Ramos (cell line): ENCODE measurements around the gene ARAP1.

Experiments used
- in situ Hi-C: fragments of 300-500 bp; cut with MboI; formaldehyde crosslinking; loops from one replicate; pipeline ENCODE4 v1.14.3; 2022; ENCODE audit warnings: low sequenced_read_pairs; ENCODE audit not compliant: unreplicated experiment

Gene ARAP1

DNA sequence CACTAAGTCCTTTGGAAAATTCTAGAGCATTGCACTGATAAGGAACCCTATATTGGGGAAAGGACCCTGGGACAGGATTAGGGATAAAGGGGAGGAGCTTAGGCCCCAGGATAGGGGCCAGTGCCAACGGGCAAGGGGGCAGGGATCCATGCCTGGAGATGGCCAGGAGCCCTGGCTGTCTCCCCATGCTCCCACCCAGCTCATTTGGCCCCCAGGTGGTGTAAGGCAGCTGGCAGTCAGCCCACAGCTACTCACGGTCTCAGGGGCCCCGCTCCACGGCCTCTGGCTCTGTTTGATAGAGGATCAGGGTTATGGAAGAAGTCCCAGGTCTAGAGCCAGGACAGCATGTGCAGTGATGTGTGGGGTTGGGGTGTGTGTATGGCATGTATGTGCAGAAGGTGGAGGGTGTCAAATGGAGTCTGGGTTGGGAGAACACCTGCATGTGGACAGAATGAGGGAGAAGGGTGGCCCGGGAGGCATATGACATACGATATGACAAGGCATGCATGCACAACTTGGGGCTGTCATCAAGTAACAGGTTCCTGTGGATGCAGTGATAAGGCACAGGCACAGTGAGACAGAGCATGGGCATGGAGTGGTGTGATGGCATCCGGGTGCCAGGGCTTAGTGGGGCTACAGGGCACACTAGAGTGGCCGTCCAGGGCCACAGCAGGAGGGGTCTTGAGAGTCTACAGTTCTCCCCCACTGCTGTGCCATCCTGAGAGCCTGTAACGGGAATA lies 59.5 kb downstream of the ARAP1 start:
- in situ Hi-C loops: no loop called here

DNA sequence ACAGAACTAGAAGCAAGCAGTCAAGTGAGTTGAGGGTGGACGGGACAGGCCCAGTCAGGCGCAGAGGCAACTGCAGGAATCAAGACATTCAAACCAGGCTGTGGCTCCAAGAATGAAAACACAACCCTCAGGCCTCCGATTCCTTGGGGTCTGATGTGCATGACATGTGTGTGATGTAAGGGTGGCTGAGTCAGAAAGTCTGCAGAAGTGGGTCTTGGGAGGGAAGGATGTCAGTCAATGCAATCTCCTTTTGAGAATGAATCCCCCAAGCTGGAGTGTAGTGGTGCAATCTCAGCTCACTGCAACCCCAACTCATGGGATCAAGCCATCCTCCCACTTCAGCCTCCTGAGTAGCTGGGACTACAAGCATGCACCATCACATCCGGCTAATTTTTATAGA lies 62.0 kb downstream of the ARAP1 start:
- in situ Hi-C loops: no loop called here

DNA sequence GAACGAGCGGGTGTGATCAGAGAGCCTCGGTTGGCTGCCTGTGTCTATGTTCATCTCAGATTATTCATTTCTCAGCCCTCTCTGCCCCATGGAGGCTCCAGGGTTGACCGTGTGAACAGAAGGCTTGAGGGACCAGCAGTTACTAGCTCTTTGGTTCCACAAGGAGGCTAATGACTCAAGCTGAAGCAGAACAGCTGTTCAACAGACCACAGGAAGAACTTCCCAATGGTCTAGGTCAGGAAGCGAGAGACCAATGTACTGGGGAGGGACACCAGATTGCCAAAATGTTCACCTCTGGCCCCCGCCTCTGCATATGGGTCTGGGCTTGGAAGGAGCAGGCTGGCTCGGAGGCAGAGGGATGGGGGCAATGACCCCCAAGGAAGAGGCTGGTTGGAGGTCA lies 63.3 kb downstream of the ARAP1 start:
- in situ Hi-C loops: no loop called here

DNA sequence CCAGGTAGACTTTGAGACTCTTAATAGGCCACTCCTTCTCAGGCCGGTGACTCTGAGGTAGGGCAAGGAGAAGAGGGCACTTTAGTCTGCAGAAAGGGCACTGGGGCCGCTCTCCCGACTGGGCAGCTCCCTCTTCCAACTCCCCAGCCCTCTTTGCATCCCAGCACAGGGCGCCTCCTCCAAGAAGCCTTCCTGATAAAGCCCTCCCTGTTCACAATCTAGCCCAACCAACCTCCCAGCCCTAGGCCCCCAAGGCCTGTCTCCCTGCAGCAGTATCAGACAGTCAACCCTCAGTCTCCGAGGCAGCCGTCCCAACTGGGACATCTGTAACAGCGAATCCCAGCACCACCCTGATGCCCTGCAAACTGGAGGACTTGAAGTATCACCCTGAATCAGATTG lies 63.7 kb downstream of the ARAP1 start:
- in situ Hi-C loops: no loop called here

DNA sequence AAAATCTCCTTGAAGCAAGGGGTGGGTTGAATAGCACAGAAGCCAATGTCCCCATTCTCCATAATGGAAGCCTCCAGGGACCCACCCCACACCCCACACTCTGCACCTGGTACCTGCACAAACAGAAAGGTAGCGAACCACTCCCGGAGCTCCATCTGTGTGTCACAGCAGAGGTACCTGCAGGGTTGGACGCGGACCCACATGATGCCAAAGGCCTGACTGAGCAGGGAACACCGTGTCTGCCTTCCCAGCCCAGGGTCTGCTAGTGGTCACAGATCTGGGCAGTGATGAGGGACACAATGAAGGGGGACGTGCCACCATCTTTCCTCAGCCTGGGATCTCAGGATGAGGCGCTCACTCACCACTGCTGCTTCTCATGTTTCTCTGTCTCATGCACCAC lies 64.9 kb downstream of the ARAP1 start:
- in situ Hi-C loops: no loop called here

DNA sequence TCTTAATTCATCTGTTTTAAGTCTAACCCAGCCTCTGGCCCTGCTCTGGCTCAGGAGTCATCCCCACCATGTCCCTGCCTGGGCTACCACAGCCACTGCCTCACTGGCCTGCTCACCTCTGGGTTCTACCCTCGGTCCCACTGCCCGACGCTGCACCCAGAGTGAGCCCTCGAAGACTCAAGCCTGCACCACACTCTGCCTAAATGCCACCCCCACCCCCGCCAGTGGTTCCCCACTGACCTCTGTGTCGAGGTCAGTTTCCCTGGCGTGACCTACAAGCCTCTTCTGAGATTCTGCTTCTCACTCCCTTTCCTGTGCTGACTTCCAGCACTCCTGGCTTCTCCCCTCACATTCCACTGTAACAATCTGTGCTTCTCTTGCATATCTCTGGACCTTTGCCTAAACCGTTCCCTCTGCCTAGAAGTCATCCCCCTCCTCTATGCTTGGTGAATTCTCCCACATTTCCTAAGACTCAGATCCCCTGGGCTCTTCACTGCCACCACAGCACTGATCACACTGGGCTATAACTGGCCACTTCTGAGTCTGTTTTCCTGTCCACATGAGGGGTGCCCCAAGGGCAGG lies 65.5 kb downstream of the ARAP1 start:
- in situ Hi-C loops: no loop called here

DNA sequence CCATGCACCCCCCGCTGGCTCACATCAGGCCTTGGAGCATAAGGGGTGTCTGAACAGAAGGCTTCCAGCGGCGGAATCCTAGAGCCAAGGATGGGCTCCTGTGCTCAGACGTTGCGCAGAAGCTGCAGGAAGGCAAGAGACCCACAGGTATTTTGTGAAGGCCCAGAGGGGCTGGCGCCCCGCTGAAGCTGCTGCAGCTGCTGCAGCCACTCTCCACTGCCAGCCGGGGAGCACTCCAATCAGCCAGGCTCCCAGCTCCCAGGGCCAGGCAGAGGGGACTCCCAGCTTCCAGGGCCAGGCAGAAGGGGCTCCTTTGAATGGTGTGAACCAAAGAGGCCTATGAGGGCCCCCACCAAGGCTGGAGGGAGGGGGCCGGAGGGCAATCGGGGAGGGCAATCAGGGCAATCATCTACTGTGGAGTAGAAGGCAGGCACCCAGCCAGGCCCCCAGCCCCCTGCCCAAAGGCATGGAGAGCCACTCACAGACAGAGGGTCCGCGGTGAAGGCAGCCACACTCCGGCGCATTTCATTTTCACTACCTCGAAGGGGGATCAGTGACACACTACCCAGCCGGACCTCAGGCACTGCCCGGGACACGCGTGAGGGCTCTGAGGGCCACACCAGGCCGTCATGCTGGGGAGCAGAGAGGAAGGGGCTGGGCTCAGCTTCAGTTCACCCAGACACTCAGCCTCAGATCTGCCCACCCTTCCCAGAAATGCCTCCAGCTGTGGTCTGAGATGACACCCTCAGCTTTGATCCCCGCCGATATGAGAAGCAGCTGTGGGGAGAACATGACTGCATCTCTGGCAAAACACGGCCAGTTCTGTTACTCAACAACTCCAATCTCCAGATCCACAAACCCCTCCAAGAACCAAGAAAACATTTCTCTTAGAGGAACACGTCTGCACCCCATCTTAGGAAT lies 66.4 kb downstream of the ARAP1 start:
- in situ Hi-C loops: no loop called here

DNA sequence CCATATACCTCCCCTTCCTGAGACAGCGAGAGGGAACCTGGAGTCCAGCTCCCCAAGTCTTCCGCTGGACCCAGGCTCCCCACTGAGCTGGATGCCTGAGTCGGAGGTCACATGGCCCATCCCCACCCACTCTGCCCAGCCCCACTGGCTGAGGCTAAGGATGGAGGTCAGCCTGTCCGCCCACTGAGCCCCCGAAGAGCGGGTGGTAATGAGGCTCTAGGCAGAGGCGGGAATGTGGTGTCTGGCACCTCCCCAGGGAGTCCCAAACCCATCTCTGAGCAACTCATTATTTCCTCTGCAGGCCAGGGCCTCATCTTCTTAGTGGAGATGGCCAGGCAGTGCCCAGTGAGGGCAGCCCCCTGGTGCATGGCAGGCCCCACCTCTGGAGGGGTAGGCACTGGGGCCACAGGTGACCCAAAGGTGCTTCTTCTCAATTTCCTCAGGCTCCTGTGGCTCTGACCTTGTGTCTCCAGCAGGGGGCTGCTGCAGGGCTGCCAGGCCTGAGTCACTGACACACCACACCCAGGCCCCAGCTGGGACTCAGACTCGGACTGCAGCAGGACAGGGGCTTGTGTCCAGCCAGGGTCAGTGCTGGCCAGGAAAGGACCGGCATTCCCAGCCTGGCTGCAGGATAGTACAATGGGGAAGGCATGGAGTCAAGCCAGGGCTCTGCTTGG lies 67.8 kb downstream of the ARAP1 start:
- in situ Hi-C loops: no loop called here

DNA sequence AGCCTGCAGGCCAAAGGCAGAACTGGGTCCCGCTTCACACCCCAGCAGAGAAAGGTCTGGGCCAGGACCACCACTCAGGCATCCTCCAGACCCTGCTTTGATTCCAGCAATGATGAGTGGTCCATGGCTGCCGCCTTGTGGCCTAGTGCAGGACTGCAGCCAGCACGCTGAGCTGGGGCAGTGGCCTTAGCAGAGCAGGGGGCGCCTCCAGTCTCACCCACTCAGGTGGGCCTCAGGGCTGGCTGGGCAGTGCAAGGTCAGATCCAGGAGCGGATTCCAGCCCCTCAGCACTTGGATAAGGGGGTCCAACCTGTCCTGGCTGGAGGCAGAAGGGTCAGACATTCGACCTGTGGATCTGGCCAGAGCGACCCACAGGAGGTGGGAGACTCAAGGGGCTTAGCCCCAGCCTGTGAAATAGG lies 68.4 kb downstream of the ARAP1 start:
- in situ Hi-C loops: no loop called here

DNA sequence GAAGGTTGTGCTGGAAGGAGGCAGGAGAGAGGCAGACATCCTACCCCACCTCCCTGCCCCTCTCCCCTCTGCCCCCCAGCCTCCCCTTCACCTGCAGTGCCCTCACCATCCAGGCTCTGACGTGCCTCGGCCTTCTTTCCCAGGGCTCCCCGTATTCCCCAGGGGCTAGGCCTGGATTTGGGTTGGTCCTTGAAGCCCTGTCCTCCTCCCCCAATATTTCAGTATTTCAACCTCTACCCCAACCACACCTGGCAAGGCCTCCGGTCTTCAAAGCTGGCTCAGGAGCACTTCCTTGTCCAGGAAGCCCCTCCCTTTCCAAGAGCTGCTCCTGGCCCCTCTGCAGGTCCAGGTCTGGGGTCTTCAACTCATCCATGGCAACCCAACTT lies 69.4 kb downstream of the ARAP1 start:
- in situ Hi-C loops: no loop called here

DNA sequence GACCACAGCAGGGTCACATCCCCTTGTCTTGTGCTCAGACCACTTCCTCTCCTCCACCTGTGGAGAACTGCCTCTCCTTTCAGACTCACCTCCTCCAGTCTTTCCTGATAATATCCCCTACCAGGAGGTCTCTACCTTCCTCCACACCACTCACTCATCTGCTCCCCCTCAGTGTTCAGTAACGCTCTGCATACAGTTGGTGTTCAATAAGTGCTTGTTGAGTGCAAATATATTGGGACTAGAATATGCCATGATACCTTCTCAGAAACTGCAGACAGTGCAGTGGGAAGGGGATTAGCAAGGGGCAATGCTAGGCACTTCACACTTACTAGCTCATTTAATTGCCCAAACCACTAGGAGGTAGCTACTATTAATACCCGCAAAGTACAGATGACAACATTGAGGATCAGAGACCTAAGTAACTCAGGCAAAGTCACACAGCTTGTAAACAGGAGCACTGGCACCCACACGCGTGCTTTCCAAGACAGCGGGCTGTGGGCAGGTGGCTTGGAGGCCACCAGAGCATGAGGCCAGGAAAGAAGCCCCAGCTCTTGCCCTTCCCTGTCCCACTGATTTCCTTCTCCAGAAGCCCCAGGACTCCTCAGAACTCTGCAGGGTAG lies 69.9 kb downstream of the ARAP1 start:
- in situ Hi-C loops: no loop called here

DNA sequence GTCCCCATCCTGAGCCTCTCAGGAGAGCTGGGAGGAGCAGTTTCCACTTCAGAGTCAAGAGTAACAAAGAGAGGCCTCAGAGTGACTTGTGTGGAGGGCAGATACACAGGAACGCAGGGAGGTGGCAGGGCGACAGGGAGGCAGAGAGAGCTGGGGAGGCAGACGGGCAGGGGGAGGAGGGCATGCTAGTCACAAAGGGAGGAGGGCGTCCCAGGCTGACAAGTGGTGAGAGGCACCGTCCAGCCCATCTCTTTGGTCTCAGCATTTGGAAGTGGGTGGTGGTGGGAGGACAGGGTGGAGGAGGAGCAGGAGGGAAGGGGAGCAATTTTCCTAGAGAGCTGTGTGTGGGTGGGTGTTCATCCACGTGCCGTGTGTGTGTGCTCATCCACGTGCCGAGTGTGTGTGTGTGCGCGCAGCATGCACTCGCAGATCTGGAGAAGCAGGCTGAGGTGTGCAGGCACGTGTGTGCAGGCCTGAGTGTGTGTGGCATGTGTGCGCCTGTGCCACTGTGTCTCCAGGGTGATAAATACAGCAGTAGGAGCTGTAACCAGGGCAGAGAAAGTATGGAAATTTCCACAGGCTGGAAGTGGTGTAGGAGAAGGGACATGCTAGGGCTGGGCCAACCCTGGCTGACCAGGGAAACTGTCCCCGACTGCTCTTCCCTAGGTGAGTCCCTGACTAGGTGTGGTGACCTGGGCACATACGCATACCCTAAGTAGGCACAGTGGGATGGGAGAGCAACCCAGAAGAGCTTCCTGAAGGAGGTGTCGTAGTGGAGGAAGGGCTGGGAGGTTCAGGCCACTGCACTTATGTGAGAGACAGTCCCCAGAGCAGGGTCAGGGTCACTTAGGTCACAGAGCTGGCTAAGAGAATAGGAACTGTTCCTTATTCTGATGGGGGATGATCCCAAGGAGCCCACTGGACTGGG lies 70.7 kb downstream of the ARAP1 start:
- in situ Hi-C loops: no loop called here

DNA sequence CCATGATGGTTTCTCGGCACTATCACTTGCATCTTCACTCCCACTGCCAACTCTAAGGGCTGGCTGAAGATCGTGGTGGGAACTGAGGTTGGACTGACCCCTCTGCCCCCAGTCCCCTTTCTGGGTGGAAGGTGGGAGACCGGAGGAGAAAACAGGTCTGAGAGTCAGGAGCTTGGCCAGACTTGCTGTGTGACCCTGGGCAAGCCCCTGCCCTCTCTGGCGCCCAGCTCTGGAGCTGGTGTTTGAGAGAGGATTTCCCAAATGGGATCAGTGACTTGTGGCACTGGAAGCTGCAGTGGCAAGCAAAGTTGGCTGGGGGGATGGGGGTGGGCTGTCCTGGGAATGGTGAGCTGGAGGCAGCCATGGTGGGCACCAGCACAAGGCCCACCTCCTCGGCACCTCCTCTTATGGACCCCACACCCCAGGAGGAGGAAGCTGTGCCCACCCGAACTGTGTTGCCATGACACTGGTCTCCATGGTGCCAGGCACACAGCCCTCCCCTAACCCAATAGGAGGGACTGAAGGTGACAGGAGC lies 71.5 kb downstream of the ARAP1 start:
- in situ Hi-C loops: no loop called here

DNA sequence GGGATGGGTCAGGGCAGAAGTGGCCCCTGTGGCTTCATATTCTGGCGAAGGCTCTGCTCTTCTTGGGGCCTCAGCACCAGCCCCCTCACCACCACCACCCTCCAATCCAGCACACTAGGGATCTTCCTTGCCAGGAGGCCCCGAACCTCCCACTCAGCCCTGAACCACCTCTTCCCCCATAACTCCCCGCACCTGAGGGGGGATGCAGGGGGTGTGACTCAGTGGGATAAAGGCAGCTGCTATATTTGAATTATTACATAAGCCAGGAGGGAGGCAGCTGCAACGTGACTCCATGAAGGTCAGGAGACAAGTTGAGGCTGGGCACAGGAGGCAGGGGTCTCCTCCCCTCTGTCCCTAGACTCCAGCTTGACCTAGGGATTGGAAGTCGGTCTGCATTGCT lies 72.3 kb downstream of the ARAP1 start:
- in situ Hi-C loops: no loop called here

DNA sequence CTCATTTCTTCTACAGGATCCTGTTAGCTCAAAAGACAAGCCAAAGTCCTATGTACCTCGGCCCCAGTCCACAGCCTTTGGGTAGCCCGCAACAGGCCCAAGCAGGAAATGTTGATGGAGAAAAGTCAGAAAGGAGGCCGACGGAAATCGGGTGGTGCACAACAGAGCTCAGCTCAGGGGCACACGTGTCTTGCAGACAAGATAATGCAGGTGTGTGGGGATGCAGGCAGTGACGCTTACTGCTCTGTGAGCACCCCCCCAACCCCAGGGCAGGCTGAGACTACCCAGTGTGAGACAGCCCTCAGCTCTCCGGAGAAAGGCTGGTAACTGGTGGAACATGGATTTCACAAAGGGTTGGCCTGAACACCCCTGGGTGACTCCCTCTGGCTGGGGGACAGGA lies 73.7 kb downstream of the ARAP1 start:
- in situ Hi-C loops: no loop called here

DNA sequence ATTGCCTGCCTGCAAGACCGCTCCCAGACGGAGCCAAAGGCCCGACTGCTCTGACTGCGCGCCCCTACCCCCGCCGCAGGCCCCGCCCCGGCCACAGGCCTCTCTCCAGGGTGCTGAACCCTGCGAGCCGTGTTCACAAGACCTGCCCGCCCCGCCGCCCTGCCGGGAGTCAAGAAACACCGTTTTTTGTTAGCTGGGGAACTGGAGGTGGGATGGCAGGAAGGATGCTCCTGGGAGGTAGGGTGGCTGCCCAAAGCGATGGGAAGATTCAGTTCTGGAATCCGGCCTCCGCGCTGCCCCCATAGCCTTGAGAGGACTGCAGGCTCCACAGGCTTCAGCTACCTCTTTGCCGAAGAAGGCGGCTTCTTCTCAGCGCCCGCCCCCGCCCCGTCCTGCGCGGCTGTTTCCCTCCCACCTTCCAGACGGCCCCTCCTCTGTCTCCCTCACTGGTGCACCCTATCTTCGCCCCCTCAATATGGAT lies 75.3 kb downstream of the ARAP1 start:
- in situ Hi-C loops: no loop called here

DNA sequence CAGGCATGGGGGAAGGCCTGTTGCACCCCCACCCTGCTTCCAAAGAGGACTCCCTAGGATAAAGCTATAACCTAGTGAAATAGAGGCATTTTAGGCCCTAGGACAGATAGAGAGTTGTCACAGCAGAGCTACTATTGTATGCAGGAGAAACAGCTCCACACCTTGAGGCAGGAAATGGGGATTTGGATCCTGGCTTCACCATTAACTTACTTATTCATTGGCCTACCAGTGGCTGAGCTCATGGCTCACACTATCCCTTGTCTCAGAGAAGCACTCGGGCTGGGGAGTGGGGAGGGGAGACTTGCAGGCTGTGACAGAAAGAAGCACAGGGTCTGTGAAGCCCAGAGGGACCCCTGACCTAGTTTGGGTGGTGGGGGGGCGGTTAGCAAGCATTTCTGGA lies 77.0 kb downstream of the ARAP1 start:
- in situ Hi-C loops: no loop called here

DNA sequence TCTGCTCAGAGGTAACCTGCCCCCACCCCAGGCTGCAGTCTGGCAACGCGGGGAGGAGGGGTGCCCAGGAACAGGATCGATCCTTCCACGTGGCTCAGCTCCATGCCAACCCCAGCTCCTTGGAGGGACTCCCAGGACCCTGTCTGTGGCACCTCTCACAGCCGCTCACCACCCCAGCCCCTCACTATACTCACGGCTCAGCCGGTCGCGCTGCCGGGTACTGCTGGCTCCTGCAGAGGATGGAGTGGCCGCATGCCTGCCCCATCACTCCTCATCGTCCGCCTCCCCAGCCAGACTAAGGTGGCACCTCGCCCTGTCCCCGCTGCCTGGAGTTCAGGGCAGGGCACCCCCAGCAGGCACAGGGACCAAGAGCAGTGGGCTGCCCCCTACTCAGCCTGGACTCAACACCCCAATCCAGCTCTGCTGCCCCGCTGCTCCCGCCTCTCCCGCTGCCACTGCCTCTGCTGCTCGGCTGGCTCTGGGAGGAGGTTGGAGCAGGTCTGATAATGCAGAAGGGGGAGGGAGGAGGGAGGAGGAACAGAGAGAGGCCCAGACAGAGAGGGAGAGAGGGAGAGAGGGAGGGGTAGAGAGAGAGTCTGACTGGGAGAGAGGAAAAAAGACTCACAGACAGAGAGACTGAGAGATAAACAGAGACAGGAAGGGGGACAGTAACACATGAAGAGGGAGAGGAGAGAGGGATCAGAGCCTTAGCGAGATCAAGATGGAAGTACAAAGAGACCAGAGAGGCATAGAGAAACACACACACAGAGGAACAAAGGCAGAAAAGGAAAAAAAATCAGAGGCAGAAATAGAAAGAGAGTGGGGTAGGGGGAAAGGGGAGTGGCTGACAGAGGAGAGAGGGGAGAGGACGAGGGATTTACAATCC lies 78.0 kb downstream of the ARAP1 start, which contains the start of gene PDE2A:
TSS of gene PDE2A (minus strand) at position 480 of the 886 bp plus-strand sequence. CDS start at position 265, 215 bp downstream.
- in situ Hi-C loops: no loop called here
